NCI-H1694 treated with DMSO at 0.1 percent for 48 hours (cell line): ENCODE results near the gene CTDP1.

Source experiments
- DNase-seq: peaks from one replicate; lab custom pipeline; 2025; lab: John Stamatoyannopoulos, UW

Gene CTDP1

DNA sequence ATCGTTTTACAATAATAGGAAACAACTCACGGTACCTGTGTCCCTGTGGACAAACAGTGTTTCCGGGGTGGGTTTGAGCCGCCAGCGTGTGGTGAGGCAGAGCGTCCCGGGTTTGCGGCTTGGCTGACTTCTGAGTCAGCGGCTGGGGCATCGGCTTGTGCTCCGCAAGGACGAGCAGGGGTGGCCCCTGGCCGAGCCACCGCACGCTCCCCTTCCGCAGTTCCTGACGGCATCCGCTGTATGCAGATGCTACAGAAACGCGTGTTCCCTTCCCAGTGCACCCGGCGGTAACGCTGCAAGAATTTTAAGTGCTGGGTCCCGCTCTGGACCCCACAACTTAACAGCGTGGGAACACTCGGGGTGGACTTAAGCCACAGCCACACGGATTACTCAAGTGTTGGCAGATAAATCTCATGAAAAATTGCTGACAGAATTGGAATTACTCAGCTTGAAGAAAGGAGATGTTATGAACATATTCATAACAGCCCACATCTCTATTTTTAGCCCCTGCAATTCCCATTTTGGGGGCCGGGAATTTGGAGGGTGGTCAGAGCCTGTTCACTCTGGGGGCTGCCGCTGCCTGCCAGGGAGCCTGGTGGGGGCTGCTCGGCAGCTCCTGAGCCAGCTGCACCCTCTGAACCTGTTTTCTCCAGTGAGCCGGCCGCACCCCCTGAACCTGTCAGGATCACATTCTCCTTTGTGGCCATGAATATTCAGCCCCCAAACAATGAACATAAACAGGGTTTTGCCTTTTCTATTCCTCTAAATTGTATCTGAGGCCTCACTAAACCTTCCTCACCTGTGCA is 105.6 kb downstream of the CTDP1 start:
- no peak for DNase-seq

DNA sequence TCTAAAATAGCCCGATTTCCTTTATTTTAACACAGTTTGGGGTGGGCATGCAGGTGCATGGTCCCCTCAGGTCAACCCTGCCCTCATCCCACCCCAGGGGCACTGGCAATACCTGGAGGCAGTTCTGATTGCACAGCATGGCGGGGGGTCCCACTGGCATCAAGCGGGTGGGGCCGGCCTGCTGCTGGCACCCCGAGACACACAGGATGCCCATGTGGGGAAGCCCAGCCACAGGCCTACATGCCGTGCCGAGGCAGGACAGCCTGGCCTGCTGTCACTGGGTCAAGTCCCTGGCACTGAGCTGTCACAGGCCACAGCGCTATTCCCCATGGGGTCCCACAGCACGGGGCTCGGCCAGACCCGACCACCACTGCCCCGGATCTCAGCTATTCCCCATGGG is 106.2 kb downstream of the CTDP1 start:
- no peak for DNase-seq

DNA sequence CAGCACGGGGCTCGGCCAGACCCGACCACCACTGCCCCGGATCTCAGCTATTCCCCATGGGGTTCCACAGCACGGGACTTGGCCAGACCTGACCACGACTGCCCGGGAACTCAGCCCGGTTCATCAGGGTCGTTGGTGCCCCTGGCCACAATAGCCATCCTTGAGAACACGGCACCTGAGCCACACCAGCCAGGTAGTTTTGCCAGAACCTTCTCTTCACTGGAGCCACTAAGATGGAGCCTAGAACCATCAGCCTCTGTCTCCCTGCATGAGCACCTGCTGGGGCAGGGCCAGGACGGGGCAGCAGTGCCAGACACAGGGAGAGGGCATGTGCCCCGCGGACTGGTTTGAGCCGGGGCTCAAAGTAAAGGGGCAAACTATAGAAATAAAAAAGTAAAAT is 106.7 kb downstream of the CTDP1 start:
- DNase-seq = no peak

DNA sequence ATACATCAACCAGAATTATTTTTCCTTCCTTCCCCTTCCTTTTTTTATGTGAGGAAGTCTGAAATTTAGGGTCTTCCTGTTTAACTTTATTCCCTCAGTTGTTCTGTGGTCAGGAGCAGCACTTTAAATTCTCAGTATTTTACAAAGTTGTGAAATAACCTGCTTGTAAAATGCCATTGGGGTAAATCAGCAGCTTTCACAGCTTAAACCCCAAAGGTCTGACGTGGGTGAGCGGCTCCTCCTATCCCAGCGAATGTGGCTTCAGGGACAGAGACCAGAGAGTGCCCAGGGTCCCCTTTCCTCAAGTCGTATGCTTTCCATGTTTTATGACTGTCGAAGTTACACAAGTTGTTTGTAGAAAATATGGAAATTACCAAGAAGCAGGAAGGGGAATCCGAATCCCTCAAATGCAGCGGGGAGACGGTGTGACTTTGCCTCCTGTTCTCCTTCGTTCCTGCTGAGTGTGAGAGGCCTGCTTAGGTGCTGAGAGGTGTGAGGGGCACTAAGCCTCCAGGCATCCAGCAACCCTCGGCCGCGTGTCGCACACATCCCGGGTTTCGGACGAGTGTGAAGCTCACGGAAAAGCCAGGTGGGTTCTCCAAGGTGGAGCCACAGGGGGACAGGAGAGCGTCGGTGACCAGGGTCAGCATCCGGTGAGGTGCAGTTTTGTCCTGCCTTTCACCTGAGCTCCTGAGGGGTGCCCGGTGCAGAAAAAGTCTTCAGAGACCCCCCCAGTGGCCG is 107.4 kb downstream of the CTDP1 start:
- DNase-seq = no peak

DNA sequence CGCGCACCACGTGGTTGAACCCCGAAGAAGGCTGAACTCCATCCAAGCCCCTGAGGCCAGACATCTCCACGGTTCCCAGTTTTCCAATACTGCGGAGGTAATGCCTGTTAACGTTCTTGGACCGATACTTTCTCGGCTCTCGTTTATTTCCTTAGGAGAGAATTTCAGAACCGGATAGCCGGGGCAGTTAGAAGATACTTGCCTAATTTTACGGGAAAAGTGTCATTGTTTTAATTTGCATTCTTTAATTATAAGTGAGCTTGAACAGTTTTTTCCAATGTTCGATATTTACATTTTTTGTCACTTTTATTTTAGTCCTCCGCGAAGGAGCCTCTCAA is 107.9 kb downstream of the CTDP1 start:
- no peak for DNase-seq

DNA sequence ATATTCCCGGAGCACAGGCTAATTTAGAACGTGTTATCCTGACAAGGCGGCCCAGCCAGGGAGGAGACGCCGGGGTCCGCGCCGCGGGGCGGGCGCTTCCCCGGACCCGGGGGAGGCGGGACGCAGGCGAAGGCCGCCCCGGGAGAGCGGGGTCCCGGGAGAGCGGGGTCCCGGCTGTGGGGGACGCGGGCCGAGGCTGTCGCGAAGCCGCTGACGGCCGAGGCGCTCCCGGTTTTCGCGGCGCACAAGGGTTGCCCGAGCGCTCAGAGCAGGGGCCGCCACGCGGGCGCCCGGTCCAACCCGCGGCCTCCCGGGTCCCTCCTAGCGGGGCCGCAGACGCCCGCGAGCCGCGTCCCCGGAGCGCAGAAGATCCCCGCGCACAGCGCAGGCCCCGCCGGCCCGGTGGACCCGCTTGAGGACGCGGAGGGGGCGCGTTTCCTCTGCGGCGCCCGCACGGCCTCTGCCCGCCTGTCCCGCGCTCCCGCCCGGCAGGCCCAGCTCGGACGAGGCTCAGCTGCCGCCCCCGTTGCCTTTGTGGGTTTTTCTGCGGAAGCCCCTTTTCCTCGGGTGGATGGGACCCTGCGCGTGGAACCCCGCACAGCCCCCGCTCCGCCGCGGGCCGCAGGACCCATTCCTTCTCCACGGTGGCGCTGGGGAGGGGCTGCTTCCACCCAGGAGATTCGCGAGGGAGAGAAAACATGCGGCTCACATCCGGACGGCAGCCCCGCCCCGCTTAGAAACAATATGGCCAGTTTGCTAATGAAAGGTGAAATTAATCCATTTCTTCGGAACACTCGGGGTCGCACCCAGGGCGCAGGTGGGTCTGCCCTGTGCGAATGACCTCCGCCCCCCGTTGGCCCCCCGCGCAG is 108.5 kb downstream of the CTDP1 start:
- DNase-seq = no peak

DNA sequence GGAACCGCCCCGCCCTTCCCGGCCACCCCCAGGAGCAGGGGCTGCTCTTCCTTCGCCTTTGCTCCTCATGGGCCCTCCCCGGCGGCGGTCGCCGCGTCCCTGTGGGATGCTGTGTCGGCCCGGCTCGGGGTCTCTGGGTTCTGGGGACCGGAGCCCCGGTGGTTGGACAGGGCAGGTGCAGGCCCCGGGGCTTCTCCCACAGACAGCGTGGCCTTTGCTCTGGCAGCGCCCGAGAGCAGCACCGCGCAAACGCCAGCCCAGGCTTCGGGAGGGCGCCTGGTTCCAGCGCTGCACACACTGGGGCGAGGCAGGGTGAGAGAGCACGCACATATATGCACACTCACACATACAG is 109.1 kb downstream of the CTDP1 start:
- DNase-seq = no peak

DNA sequence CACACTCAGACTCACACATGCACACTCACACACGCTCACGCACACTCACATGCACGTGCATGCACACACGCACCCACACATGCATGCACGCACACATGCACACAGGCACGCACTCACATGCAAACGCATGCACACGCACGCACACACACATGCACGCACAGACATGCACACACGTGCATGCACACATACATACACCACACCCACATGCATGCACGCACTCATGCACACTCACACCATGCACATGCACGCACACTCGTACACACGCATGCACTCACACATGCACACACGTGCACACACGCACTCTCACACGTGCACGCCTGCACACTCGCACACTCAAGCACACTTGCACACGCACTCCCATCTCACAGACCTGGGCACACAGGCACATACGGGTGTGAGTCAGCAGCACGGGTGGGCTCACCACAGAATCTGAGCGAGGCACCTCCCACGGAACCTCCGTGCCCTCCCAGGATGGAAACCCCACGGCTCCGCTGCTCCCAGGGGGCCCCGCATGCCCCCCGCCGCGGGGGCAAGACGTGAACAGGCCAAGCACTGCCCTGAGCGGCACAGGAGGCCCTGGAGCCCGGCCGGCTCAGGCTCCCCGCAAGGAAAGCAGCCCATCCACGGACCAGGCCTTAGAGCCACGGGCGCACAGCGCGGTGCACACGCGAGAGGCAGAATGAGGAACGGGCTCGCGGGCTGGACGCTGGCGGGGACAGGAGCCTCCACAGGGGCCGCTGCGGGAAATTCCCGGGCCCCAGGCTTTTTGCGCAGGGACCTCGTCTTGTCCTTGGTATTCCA is 109.7 kb downstream of the CTDP1 start:
- no peak for DNase-seq

DNA sequence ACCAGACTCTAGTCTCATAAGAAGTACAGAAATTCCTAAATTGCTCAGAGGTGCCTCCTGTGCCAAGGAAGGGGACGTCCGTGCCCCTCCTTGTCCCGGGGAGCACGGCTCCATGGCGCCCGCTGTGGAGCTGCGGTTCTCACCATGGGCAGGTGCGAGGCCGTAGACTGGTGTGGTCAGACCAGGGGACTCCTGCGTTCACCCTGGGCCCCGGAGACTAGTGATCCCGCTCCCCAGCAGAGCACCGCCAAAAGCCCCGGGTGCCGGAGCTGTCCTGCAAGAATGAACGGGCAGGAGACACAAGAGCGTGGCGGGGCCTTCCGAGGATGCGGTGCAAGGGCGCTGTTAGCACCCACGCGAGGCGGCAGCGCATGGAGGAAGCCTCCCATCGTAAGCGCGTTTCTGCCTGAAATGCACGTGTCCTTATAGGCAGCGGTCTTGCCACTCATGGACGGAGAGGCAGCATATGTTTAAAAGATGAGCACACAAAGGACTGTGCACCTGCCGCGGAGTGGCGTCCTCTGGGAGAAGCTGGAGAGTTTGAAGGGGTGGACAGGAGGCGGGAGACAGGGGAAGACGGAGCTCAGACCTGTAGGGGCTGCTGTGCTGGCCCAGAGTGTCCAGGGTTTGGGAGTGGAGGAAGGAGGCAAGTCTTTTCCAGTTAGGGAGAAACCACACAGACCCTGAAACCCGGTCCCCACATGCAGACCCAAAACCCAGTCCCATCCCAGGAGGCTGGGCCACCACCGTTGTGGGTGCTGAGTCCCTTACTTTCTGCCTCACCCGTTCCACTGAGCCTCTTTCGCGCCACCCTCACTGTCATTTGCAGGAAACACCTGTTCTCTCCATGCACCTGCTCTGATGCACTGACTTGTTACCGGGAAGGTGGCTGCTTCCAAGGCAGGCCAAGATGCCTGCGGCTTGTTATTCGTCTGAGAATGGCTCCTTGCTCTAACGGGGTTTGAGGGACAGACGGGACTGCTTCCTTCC is 110.6 kb downstream of the CTDP1 start:
- no peak for DNase-seq

DNA sequence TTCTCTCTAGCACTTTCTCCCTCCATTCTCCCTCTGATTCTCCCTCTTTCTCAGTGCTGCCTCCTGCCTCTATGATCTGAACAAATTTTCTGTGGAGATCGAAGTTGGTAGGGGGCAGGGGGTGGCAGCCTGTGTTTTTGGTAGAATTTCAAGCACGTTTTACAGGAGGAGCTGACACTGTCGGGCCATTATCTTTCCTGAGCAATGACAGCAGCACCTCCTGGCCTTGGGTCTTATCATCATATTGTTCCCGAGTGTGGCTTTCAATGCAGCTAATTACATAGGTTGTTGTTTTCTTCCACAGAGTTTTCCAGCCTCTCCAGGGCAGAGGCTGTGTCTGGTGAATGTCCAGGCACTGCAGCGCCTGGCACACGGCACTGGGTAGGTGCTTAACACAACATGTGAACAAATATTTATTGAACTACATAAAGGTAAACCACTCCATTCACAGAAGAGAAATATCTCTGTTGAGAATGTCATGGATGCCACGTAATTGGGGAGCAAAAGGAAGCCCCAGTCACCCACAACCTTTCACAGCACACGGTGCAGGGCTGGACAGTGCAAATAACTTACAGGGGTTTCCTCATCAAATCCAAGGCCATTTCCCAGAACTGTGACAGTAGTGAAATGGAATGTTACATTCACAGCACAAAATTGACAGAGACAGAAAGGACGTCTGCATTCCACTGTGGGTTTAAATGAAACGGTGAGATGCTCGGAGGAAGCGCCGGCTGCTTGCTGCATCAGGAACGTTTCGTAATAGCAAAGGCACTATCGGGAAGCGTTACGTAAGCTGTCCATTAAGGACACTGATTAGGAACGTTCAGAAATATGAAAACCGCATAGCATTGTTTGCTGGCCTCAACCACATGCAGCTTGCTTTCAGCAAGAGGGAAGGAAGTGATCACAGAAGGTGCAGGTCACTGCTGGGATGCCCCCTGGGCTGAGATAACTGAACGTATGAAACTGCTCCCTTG is 111.7 kb downstream of the CTDP1 start:
- DNase-seq = no peak

DNA sequence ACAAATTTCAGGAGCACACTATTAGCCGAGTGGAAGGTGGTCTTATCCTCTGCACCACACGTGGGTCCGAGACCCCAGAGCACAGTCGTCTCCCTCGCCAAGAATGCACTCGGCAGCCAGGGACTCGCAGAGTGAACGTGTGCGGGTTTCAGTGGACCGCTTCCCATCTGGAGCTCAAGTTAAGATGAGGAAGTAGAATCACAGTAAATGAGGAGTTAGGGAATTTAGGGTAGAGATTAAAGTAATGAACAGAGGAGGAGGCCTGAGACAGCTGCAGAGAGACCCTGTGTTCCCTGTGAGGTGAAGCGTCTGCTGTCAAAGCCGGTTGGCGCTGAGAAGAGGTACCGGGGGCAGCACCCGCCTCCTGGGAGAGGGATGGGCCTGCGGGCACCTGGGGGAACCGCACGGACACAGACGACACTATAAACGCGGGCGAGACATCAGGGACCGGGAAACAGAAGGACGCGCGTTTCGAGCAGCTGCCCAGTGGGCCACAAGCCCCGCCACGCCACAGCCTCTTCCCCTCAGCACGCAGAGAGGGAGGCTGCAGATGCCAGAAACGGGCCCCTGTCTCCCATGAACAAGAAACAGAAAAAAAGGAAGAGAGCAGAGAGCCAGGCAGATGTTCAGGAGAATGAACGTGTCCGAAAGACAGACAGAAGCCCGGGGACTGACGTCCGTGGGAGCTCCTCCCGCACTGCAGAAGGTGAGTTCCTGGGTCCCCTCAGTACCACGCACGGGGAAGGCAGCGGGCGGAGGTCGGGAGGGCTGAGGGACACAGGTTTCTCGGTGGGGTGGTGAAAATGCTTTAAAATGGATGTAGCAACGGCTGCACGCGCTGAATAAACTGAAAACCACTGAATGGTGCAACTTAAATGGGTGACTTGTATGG is 112.7 kb downstream of the CTDP1 start:
- DNase-seq = no peak

DNA sequence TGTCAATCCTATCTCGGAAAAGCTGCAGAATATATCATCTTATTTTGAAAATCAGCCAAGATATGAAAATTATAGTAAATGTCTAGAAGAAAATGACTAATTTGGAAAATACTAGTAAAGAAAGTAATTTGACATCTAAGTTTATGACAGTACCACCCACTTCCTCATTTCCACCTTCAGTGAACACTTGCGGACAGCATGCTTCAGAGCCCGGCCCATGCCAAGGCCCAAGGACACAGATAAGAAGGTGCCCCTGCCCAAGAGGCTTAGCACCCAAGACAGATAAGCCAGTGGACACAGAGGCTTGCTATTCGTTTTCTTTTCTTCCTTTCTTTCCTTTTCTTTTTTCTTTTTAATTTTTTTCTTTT is 113.4 kb downstream of the CTDP1 start:
- no peak for DNase-seq

DNA sequence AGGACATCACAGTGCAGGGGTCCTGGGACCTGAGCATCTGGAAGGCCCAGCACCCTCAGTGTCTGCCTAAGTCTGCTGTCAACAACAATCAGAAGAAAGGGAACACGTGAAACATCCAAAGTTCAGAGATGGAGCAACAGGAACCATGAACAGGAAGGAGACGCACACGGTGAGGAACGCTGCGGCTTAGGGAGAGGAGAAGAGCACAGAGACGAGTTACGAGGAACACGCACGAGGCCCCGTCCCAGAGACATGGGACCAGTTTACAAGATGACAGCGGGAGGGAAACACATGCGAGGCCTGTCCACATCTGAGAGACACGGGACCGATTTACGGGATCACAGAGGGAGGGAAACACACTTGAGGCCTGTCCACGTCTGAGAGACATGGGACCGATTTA is 115.2 kb downstream of the CTDP1 start:
- no peak for DNase-seq

DNA sequence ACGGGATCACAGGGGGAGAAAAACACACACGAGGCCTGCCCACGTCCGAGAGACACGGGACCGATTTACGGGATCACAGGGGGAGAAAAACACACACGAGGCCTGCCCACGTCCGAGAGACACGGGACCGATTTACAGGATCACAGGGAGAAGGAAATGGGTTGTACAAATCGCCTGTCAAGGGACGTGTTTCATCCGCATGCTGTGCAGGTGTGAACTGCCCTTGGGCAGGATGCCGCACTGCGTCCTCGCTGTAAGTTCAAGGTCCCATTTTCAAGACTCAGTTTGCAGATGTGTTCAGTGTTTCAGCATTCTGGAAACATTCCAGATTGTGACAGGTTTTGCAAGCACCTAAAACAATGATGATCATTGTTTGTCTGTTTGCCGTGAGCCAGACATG is 115.8 kb downstream of the CTDP1 start:
- DNase-seq = no peak

DNA sequence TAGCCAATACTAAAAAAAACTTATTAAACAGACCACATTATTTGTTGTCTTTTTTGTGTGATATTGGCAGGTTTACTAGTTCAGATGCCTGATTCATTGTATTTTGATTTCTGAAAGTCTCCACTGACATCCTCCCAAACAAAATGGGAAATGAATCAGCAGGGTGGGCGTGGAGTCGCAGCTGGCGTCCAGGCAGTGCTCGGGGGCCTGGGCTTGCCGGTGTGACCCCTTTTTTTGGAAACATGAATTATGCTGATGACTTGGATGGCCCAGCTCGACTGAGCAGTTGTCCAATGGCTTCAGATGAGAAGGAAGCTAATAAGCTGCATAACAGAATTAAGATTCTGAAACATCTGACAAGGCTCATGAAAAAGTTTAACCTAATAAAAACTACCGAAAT is 116.4 kb downstream of the CTDP1 start:
- DNase-seq = no peak

DNA sequence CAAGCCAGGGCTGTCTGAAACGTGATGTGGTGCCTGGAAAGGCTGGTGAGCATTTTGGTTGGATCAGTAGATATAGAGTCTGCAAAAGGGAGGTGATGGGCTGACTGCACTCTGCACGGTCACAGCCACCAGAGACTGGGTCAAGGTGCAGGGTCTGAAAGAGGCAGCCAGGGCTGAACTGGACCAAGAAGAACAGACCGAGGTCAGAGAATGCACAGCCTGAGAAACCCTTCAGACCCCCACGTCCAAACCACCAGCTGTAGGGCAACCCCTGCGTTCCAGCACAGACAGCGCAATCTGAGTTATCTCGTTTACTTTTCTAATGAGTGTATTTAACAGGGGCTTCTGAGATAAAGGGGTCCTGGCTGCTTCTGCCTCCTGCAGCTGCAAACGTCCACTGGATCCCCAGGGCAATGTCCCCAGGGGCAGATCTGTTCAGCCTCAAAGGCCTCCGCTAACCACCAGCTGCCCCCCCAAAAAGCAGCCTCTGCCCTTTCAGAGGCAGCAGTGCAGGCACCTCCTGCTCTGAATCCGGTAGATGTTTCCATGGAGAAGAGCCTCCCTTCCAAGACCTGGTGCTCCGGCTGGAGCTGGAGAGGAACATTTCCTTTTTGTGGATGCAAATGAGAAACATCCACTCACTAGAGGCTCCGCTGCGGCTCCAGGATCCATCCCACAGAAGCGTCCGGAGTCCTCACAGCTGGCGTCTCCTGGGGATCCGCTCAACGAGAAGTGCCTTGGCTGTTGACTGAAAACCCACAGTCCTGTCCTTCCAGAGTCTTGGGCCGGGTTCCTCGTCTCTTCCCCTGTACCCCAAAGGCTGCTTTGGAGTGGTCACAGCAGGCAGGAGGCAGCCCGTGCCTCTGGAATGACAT is 117.2 kb downstream of the CTDP1 start:
- no peak for DNase-seq

DNA sequence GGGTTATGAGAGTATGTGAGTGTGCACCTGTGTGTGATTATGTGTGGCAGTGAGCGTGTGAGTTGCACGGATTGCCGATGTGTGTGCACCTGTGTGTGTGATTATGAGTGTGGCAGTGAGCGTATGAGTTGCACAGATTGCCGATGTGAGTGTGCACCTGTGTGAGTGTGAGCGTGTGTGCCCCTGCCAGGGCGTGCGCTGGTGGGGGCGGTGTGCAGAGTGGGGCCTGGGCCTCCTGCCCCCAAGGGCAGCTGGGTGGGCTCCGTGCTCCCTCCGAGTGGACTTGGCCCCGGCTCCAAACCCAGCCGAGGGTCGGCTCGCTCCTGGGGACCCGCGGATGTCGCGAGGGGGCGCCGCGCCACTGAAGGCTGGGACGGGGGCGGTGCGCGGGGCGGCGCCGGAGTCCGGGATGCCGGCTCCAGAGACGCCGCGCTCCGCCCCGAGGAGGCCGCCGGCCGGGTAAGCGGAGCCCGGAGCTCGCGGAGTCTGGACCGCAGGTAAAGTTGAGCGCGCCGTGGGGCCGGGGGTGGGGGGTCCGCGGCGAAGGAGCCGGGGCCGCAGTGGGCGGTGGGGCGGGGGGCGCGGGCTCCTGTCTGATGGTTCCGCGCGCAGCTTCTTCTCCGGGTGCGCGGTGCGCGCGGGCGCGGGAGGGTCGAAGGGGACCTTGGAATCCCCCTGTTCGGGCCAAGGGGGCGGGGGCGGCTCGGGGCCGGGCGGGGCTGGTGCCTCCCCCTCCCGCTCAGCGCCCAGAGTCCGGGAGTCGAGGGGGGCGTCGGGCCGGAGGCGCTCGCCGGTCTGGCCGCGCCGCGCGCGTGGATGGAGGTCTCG is 118.1 kb downstream of the CTDP1 start, which contains the start of gene KCNG2:
Gene KCNG2 (plus strand): TSS at position 421 of the 828 bp plus-strand sequence. CDS start 65,730 bp downstream, outside the sequence.
- DNase-seq = no peak
